GM12892 (cell line): ENCODE data around the gene RREB1.

ENCODE experiments used
- POLR2A ChIP-seq: IDR thresholded peaks from 2 replicates; pipeline ENCODE4 v1.6.1; 2011; ENCODE audit warnings: low read depth, low read length, control low read depth
- POLR2AphosphoS5 ChIP-seq: IDR thresholded peaks from 2 replicates; pipeline ENCODE4 v1.6.1; 2011; ENCODE audit warnings: low read depth, low read length, control low read depth

GRCh38 chr6:7261032-7261841 lies 153.5 kb downstream of the RREB1 start:
- TF ChIP-seq POLR2AphosphoS5 (no peak), POLR2A (no peak)
